COLO829 (cell line): ENCODE measurements around the gene RAE1.
"Not testable (repeated sequence)": the region's sequence is repeated elsewhere in the genome, so short reads cannot be mapped to it uniquely, and the experiment has no call there.

Experiments
- DNase-seq: peaks from one replicate; pipeline ENCODE4 v3.0.0; 2012; ENCODE audit warnings: low spot score

The RAE1 gene

DNA sequence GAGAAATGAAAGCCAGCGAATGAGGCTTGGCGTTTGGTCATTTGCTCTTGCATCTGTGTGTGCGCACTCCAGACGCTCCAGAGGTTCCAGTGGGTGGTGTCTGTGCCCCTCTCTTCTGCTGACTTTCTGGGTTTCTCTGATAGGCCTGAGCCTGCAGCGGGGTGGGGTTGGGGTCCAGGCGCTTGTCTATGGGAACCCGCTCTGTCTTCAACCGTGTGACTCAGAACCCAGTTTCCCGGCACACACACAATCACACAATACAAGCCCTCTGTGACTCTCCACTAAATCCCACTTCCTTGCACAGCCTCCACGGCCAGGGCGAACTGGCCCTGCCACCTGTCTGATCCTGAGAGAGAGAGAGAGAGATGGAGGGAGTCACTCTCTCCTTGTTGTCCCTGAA is 64.7 kb downstream of the RAE1 start:
- no peak for DNase-seq

DNA sequence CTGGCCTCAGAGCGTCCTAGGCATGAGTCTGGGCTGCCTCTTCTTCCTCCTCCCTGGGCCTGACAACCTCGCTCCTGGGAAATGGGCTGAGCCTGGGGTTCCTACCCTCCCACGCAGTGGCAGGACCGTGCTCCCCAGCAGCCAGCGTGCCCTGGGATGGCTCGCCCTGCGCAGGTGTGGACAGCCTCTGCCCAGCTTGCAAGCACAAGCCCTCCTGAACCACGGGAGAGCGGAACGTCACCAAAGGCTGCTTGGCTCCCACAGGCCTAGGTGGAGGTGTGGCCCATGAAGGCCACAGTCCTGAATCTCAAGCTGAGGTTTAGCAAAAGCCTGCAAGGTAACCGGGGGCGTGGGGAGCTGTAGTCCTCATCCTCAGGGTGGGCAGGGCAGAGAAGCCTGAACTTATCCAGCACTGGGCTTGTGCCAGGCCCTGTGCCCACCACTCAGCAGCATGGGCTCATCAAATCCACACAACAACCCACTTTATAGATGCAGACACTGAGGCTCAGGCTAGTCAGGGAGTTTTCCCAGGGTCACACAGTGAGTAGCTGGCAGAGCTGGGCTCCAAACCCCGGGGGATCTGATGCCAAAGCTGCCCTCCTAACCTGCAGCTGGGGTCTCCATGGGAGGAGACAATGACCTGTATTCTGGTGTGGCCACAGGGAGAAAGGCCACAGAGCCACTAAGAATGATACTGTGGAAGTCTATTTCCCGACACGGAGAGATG is 65.4 kb downstream of the RAE1 start:
- DNase-seq, result no peak

DNA sequence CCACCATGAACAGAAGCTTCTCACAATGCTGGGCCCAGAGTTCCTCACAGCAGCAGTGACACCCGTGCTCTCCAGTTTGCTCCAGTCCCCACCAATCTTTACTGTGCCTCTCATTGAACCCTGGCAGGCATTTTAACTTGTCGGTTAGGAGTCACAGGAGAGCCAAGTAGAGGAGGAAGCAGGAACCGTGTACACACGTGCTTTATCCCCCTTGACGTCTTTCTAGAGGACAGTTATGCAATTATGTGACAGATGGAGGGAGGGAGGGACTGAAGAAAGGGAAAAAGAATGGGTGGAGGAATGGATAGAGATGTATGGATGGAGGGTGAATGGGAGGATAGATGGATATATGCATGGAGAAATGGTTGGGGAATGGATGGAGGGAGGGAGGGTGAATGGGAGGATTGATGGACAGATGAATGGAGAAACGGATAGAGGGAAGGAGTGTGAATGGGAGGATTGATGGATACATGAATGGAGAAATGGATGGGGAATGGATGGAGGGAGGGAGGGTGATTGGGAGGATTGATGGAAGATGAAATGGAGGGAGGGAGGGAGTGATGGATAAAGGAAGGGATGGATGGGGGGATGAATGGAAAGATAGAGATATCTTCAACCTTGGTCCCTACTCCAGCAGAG is 66.1 kb downstream of the RAE1 start:
- no peak for DNase-seq

DNA sequence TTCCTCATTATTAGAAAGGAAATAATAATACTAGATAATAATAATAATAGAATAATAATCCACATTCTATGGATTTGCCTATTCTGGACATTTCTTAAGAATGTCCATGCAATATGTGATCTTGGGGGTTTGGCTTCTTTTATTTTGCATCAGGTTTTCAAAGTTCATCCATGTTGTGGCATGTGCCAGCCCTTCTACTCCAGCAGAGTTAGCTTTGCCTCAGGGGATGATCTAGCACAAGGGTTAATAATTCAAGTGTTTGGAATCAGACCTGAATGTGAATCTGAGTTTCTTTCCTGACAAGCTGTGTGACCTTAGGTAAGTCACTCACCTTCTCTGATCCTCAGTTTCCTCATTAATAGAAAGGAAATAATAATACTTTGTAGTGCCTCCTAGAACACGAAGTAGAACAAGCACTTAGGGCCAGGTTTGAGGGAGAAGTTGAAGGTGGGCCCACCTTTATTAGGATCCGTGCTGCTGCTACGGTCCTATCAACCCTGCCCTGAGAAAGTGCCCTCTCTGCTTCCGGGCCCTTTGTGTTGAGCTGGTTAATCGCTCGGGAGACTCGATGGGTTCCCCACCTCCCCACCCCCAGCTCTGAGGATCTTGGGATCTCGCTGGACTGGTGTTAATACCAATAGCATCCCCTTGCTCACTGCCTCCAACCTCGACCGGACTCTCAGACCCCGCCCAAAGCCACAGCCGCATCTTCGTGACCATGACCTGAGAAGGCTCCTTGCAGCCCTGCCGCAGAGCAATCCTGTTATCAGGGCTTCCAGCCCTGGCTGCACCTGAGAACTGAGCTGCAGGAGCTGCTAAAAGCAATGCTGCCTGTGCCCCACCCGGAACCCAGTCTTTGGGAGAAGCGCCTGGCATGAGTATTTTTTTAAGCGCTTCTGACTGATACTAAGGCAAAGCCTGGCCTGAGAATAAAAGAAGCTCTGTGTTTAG is 67.0 kb downstream of the RAE1 start:
- DNase-seq, result peak; percentile 50

DNA sequence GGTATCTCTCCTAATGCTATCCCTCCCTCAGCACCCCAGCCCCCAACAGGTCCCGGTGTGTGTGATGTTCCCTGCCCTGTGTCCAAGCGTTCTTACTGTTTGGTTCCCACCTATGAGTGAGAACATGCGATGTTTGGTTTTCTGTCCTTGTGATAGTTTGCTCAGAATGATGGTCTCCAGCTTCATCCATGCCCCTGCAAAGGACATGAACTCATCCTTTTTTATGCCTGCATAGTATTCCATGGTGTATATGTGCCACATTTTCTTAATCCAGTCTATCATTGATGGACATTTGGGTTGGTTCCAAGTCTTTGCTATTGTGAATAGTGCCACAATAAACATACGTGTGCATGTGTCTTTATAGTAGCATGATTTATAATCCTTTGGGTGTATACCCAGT is 68.4 kb downstream of the RAE1 start:
- DNase-seq, result not testable (repeated sequence)

DNA sequence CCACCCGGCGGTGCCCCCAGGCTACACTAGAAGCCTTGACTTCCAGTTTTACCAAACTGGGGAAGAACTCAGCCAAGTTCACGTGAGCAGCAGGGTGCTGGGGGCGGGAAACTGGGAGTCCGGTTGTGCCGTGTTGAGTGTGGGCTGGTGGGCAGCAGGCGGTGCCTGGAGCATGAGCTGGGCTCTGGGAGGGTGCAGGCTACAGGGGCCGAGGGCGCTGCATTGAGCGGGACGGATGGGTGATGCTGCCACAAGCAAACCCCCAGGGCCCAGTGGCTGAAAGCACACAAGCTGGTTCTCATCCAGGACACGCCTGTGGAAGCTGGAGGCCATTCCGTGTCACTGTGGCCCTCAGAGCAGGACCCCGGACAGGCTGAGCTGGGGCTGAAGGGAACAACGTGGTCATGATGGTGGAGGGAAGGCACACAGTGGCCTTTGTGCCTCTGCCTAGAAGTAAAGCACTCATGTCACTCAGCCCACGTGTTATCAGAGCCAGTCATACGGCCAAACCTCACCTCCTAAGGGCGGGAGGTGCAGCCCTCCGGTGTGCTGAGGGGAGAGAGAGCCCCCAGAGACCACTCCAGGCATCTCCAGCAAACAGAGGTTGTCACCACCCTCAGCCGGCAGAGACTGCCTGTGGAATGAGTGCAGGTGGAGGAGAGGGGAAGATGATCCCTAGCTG is 69.7 kb downstream of the RAE1 start:
- DNase-seq, result no peak

DNA sequence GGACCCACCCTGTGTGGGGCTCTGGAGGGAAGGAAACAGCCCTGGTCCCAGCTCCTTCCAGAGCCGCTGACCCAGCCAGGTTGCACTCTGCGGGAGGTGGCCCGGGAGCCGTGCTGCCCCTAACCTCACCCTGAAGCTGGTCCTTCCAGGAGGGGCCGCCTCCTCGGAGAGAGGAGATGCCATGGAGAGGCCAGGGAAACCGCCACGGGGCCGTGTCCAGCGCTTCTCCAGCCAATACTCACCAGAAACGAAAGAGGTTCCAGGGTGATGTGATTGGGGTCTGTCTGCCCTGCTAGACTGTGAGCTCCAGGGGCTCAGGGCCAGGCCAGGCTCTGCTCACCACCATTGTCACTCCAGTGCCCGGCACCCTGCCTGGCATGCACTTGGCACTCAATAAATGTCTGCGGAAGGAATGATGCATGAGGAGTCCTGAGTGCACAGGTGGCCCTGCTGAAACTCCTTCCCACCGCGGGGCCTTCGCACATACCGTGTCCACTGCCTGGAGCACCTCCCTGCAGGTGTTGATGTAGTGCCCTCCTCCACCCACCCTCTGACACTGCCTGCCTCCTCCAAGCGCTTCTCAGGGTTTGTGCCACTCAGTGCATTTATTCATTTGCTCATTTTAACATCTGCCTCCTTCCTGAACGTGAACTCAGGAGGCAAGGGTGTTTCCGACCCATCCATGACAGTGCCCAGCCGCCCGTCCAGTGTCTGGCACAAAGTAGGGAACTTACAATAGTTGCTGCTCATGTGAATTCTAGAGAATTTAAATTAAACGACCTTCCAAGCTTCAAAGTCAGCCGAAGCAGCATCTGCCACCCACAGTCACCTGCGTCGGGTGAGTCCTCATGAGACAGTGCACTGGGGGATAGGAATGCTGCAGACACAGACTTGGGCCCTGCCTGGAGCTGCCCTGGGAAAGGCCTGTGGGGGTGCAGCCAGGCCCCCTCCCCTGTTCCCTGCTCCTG is 70.5 kb downstream of the RAE1 start:
- no peak for DNase-seq

DNA sequence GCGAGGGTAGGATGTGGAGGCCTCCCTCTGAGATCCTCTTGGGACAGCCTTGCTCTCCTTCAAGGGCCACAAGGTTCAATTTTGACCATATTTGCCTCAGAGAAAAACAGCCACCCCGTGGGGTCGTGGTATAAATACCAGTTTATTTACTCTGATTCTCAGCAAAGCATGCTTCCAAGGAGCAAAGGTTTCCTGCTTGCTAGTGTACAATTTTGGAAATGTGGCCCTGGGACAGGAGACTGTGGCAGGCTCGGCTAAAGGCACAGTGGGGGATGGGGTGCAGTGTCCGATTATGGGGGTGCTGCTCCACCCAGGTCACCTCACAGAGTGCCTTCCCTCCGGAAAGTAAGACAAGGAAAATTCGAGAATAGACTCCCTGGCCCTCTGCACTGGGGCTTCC is 71.2 kb downstream of the RAE1 start:
- no peak for DNase-seq

DNA sequence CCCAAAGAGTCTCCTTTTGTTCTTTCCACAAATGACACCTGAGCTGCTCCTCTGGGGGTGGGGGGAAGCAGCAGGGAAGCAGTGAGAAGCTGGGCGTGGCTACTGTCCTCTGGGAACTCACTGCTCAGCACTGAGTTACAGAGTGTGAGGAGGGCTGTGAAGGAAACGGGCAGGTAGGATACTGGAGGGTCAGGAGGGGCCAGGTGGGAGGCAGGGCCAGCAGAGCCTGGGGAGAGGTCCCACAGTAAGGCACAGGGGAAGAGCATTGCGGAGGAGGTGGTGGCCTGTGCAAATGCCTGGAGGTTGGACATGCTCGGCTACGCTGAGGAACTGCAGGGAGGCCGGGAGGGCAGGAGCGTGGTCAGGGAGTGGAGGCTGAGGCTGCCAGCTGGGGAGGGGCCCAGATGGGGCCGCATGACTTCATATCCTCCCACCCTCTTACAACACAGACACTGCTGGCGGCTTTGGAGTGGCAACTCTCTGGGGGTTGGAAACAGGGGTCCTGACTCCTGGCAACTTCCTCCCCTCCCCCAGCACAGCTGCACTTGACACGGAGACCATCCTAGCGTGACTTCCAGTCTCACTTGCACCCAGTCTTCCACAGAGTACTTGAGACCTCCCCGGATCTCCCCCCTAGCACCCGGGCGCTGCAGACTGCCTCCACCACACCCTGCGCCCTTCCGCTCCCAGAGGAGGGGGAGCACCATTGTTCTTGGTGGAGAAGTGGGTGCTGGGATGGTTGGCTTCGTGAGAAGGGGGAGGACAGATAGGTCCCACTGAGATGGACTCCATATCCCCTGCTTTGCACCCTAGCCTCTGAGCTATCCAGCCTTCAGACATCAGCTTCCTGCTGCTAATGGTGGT is 74.3 kb downstream of the RAE1 start:
- no peak for DNase-seq

DNA sequence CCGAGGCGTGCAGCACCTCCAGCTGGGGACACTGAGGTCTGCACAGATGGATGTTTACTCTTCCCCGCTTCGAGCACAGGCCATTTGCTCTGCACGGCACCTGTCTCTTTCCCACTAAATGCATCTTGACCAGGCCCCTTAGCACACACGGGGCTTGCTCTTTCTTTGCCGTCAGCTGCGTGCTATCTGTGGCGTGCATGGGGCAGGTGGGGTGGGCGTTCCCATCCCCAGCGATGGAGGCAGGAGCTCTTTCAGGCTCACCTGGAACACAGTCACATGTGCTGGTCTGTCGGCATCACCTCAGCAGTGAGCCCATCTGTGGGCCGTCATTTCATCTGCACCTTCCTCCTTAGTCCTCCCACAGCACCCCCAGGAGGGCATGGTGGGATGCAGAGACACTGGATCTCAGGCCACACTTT is 75.2 kb downstream of the RAE1 start:
- DNase-seq, result no peak

DNA sequence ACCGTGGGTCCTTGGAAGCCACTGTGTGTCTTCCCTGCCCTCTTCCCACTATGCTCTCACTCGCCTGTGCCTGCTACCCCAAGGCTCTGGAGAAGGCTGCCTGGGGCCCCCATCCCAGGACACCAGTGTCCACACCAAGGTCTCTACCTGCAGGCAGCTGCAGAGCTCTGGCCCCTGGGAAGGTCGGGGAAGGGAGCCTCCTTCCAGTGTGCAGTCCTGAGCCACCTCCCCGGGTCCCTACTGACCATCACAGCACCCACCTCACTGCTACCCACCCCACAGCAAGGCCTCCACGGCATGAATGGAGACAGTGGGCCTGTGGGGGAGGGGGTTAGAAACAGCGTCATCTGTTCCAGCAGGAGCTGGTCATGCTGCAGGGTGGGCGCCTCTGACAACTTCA is 75.8 kb downstream of the RAE1 start:
- no peak for DNase-seq

DNA sequence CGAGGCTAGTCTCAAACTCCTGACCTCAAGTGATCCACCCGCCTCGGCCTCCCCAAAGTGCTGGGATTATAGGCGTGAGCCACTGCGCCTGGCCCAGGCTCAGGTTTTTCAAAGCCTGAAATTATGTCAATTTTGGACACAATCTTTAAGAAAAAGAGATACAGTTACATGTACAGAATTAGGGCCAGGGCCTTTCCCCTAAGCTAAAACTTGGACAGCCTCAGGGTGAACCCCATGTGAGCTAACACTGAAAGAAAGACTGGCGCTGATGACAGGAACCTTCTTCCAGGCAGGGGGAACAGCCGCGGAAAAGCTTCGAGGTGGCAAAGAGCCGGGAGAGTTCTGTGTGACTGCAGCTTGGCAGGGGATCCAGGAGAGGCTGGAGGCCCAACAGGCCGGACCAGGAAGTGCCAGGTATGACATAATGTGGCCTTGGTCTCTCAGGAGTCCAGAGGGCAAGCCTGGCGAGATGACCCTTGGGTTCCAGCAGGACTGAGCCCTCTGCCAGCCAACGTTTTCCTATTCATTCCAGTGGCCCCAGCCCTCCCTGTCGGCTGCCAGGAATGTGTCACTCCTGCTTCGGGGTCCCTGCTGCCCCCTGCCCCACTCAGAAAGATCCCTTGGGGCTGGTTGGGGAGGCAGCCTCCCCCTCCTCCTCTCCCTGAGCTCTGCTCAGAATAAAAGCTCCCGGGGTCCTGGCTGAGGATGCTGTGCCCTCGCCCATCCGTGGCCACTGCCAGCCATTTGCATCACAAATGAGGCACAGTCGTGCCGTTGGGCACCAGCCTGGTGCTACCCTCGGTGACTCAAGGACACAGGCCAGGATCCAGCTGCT is 77.5 kb downstream of the RAE1 start:
- DNase-seq, result no peak
